Measurements from ENCODE around the gene FOLR3.
"Not testable (repeated sequence)": the region's sequence is repeated elsewhere in the genome, so short reads cannot be mapped to it uniquely, and the experiment has no call there.

The FOLR3 gene

DNA sequence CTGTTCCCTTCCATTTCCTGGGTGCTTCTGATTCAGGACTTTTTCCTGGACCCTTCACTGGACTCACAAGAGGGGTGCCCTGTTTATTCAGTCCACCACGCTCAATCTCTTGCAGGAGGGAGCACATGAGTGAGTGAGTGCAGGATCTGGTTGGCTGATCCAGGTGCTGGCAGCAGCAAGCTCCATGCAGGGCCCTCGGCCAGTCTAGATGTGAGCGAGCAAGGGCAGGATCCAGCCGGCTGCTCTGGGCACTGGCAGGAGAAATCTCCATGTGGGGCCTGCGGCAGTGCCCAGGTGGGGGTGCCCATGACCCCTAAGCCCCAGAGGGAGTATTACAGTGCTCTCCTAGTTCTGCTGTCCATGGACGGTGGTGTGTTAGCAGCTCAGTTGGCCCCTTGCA, 11.5 kb upstream of the FOLR3 start:
- no peak for DNase-seq

- no peak for DNase-seq
Observed at GRCh38 chr11:72125956-72126355, 9.6 kb upstream of the FOLR3 start.

DNA sequence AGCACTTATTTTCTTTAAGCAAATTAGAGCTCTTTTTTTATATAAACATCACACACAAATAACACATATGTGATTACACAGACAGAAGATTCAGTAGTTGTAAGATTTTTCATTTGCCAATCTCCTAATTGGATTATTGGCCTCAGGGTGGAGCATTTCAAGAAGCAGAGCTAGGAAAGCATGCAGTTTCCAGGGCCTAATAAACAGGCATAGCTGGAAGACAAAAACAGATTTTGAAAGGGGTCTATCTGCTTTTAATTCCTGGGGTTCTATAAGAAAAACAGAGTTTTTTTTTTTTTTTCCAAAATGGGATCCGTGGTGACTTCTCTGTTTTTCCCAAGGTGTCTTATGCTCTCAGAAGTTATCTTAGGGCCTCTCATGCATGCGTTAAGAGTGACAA, 7.6 kb upstream of the FOLR3 start:
- DNase-seq = no peak

DNA sequence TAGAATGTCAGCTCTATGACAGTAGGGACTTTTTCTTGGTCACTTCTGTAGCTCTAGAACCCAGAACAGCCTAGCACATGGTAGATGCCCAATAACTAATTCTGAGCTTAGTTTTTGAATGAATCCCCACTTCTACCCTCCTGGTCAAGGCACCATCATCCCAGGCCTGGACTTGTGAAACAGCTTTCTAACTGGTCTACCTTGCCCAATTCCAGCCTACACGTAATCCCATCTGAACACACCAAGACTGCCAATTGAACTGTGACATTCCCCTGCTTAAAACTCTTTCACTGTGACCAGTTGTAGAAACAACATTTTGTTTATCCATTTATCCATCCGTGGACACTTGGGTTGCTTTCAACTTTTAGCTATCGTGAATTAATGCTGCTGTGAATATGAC, 6.1 kb upstream of the FOLR3 start:
- no peak for DNase-seq

GRCh38 chr11:72132646-72133045, 2.9 kb upstream of the FOLR3 start:
- no peak for DNase-seq

DNA sequence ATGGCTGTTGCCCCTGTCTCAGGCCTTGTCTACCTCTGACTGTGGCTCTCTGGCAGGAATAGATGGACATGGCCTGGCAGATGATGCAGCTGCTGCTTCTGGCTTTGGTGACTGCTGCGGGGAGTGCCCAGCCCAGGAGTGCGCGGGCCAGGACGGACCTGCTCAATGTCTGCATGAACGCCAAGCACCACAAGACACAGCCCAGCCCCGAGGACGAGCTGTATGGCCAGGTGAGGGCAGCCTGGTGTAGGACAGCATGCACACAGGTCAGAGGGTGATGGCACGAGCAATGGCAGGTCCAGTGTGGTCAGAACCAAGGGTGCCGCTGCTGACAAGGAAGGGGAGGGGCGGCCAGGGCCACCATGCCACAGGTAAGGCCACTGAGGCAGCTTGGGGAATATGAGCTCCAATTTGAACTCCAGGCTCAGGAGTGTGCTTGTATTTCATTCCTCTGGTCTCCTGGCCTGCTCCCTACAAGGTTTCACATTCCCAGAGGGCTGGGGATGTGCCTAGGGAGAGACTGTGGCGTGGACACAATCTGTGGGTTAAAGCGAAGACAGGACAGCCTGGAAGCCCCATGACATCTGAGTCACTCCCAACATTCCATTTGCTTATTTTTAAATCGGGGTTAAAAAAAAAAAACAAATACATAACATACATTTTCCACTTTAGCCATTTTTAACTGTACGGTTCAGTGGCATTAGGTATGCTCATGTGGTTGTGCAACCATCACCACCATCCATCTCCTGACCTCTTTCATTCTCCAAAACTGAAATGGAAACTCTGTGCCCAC, 562 bp downstream of the FOLR3 start:
- DNase-seq = no peak

DNA sequence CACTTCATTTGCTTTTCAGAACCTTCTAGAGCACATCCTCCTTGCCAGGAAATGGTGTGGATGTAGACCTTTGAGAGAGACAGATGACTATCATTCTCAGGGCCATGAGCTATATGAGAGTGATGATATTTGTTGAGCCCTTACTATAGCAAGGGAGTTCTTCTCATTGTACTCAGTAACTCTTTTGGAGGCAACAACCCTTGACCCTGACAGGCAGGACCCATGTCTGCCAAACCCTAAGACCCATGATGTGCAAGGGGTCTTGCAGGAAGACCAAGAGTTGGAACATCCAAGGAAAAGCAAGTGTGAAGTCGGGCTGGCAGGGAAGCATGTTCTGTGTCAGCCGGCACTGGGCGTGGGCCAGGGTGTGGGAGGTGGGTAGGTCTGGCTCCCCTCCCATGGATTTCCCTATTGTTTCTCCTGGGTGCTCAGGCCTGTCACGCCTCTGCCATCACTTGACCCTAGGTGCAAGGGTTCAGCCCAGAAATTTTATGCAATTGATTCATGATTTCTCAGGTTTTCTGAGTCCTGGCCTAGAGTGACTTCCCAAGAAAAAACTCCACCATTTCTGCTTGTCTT, 1.2 kb downstream of the FOLR3 start:
- DNase-seq = no peak

DNA sequence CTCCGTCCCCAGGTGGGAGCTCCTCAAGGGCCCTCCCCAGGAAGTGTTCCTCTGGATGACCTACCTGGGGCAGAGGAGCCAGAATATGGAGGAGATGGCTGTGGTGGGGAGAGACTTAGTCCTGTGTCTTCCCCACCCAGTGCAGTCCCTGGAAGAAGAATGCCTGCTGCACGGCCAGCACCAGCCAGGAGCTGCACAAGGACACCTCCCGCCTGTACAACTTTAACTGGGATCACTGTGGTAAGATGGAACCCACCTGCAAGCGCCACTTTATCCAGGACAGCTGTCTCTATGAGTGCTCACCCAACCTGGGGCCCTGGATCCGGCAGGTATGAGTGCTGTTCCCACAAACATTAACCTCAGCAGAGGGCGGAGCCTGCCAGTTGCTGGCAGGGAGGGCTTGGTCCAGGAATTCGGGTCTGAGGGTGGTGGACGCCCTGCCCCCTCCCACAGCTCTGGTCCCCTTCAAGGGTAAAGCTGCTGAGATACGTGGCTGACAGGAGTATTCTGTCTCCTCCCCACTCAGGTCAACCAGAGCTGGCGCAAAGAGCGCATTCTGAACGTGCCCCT, 3.4 kb downstream of the FOLR3 start:
- DNase-seq = no peak

DNA sequence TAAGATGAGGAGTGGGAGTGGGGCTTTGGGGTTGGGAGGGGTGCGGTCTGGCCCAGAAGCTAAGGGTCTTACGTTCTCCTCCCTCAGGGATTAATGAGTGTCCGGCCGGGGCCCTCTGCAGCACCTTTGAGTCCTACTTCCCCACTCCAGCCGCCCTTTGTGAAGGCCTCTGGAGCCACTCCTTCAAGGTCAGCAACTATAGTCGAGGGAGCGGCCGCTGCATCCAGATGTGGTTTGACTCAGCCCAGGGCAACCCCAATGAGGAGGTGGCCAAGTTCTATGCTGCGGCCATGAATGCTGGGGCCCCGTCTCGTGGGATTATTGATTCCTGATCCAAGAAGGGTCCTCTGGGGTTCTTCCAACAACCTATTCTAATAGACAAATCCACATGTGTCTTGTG, 4.0 kb downstream of the FOLR3 start:
- no peak for DNase-seq

DNA sequence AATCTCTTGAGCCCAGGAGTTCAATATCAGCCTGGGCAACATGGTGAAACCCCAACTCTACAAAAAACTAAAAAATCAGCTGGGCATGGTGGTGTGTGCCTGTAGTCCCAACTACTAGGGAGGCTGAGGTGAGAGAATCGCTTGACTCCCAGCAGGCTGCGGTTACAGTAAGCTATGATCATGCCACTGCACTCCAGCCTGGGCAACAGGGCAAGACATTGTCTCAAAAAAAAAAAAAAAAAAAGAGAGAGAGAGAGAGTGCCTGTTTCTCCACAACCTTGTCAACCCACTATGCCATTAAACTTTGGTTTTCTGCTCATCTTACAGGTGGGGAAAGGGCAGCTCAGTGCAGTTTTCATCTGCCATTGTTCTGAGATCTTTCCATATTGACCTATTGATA, 5.1 kb downstream of the FOLR3 start:
- DNase-seq = no peak

DNA sequence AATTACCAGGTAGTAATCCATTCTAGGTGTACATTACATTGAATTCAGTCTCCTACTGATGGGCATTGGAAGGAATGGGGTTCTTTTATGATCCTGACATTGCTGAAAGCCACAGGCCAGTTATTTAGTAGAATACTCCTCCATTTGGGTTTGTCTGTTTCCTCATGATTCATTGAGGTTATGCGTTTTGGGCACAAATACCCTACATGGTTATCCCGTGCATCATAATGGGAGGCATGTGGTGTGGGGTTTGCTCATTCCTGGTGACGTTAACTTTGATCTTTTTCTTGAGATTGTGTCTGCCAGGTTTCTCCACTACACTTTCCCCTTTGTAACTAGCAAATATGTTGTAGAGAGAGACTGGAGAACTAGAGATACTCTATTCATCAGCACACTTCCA, 5.5 kb downstream of the FOLR3 start:
- DNase-seq = no peak

- DNase-seq = not testable (repeated sequence)
Observed at GRCh38 chr11:72142086-72142485, 6.6 kb downstream of the FOLR3 start.

GRCh38 chr11:72142543-72142942, 7.0 kb downstream of the FOLR3 start:
- DNase-seq = not testable (repeated sequence)

GRCh38 chr11:72144807-72145565, 9.5 kb downstream of the FOLR3 start:
- no peak for DNase-seq

DNA sequence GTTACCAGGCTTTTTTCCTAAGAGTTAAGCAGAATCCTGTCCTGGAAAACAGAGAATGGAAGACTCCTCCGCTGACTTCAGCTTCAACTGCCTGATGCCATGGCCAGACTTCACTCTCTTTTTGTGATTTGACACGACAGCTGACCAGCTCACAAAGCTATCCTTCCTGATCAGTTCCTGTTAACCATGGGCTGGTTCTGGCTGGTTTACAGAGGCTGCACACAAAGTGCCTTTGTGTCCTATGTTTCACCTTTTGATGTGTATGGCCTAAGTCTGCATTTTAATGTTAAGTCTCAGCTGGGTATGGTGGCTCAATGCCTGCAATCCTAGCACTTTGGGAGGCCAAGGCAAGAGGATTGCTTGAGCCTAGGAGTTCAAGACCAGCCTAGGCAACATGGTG, 11.1 kb downstream of the FOLR3 start:
- DNase-seq = no peak

DNA sequence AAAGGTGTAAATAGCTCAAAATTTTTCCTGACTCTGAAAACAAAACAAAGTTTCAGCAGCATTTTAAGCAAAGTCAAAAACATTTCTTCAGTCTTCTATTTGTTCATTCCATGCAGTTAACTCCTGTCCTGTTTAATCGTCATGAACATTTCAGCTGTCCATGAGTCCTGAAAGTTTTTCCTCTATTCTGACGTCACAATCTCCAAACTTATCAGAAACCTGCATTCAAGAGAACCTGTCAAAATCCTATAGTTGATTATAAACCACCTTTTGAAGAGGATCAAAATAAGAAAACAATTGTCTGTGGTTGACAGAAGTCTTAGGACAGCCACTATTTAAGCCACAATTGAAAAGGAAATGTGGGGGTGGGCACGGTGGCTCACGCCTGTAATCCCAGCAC, 15.4 kb downstream of the FOLR3 start:
- DNase-seq = no peak

DNA sequence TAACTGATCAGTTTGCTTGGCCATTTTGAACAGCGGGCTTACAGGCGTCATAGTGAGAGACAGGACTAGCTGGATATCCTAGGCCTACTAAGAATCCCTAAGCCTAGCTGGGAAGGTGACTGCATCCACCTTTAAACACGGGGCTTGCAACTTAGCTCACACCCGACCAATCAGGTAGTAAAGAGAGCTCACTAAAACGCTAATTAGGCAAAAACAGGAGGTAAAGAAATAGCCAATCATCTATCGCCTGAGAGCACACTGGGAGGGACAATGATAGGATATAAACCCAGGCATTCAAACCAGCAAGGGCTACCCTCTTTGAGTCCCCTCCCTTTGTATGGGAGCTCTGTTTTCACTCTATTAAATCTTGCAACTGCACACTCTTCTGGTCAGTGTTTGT, 18.3 kb downstream of the FOLR3 start:
- not testable (repeated sequence) for DNase-seq

DNA sequence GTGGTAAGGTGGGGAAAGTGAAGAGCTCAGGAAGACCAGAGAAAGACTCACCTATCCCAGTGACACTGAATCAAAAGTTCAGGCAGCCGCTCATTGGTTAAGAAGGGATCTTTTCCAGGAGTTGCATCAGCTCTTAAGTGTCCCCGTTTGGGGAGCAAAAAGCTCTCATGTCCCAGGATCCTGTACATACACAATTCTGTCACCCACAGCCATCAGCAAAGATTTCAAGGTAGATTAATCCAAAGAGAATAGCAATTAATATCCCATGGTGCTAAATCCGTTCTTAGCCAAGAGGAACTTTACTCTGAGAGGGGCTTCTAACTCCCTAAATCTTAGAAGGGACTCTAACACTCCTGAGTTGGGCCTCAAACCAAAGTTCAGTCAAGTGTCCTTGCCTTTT, 19.3 kb downstream of the FOLR3 start:
- no peak for DNase-seq

GRCh38 chr11:72155751-72156150, 20.2 kb downstream of the FOLR3 start:
- DNase-seq = no peak

DNA sequence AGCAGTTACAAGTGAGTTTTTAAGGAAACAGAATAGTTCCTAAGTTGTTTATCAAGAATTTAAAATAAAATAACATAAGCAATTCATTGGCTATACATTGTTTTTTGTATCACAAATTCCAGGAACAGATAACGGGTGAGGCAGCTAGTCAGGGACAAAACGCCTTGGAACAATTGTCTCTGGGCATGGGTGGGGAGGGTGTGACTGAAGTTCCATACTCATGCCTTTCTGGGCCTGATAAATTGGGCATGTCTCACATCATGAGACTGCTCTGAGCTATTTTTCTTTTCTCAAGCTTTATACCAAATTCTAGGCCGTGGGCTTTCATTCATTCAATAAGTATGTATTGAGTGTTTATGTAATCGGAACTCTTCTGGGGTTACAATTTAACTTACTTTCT, 21.6 kb downstream of the FOLR3 start:
- DNase-seq = no peak

DNA sequence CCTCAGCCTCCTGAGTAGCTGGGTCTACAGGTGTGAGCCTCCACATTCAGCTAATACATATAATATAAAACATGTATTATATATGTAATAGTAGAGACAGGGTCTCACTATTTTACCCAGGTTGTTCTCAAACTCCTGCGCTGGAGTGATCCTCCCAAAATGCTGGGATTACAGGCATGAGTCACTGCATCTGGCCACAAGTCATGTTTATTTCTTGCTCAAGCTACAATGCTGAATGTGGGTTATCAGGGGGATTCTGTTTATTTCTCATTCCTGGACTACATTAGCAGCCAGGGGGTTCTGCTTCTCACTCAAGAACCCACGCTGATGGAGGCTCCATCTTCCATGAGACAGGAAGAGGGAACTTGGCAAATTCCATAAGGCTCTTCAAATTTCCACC, 24.8 kb downstream of the FOLR3 start:
- no peak for DNase-seq

DNA sequence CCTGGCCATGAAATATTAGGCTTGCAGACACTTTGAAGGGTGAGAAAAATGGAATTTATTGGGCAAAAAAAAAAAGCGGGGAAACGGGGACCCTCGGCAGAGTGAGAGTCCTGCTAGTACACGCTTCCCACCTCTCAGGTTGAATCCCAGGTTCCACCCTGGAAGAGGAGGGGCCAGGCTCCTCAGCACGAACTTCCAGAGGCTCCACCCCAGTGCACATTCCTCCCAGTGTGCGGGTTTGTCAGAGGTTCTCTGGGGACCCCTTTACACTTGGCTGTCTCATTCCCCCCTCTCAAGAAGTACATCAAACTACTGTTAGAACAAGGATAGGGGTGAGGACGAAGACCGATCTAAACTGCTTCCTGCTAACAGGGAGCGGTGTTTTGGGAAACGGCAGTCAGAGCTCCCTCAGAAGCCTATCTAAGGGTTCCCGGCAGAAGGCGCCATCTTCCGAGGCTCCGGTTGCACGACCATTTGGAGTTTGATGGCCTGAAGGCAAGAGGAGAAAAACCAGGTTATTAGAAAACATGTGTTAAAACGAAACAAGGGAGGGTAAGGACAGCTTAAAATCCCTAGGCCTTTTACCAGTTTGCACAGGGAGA, 27.5 kb downstream of the FOLR3 start:
- DNase-seq = no peak

DNA sequence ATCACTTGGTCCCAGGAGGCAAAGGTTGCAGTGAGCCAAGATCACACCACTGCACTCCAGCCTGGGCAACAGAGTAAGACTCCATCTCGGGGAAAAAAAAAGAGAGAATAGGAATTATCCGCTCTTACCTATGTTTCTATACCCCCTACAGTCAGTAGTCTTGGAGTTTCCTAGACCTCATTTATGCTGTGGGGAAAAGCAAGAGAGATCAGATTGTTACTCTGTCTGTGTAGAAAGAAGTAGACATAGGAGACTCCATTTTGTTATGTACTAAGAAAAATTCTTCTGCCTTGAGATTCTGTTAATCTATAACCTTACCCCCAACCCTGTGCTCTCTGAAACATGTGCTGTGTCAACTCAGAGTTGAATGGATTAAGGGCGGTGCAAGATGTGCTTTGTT, 28.7 kb downstream of the FOLR3 start:
- not testable (repeated sequence) for DNase-seq
